ENCODE results near the gene GRIK4. TPM values are rescaled to one million over a fixed set of nuclear protein-coding genes. Genes with fewer than 3 reads are reported as not detected.

GRIK4 gene
- total RNA-seq, 1 donor from 2014 or later: 0.10 TPM

- DNase-seq: no peak
Measured at GRCh38 chr11:120958185-120958584, 446.6 kb downstream of the GRIK4 start.

GRCh38 chr11:120959189-120959588 is 447.6 kb downstream of the GRIK4 start:
- no peak for DNase-seq

- no peak for DNase-seq
Measured at GRCh38 chr11:120964857-120965256, 453.3 kb downstream of the GRIK4 start.

- DNase-seq: no peak
Measured at GRCh38 chr11:120966840-120967239, 455.3 kb downstream of the GRIK4 start.

GRCh38 chr11:120969993-120970392 is 458.4 kb downstream of the GRIK4 start:
- DNase-seq: no peak

GRCh38 chr11:120971825-120972224 is 460.3 kb downstream of the GRIK4 start:
- no peak for DNase-seq

- no peak for DNase-seq
Measured at GRCh38 chr11:120972621-120973020, 461.1 kb downstream of the GRIK4 start.

GRCh38 chr11:120973501-120973900 is 462.0 kb downstream of the GRIK4 start:
- DNase-seq: no peak

- DNase-seq: no peak
Measured at GRCh38 chr11:120974466-120974865, 462.9 kb downstream of the GRIK4 start.

GRCh38 chr11:120974965-120975364 is 463.4 kb downstream of the GRIK4 start:
- DNase-seq: no peak

- peak; percentile 18 for DNase-seq
Measured at GRCh38 chr11:120977266-120978137, 466.0 kb downstream of the GRIK4 start.

GRCh38 chr11:120978701-120979100 is 467.2 kb downstream of the GRIK4 start:
- DNase-seq: no peak

- peak; percentile 50 for DNase-seq
Measured at GRCh38 chr11:120985718-120986569, 474.4 kb downstream of the GRIK4 start.

GRCh38 chr11:120988603-120989002 is 477.1 kb downstream of the GRIK4 start:
- no peak for DNase-seq

GRCh38 chr11:120991830-120992686 is 480.5 kb downstream of the GRIK4 start:
- no peak for DNase-seq

- DNase-seq: no peak
Measured at GRCh38 chr11:120994091-120994859, 482.7 kb downstream of the GRIK4 start.

GRCh38 chr11:120995184-120995583 is 483.6 kb downstream of the GRIK4 start:
- no peak for DNase-seq

GRCh38 chr11:120996973-120997372 is 485.4 kb downstream of the GRIK4 start:
- no peak for DNase-seq

GRCh38 chr11:120998581-120998980 is 487.0 kb downstream of the GRIK4 start:
- DNase-seq: no peak

GRCh38 chr11:121004206-121004840 is 492.8 kb downstream of the GRIK4 start:
- DNase-seq: no peak

- no peak for DNase-seq
Measured at GRCh38 chr11:121006922-121007321, 495.4 kb downstream of the GRIK4 start.

All from tongue (tissue), 2 donors.